Trophoblast cell (in vitro differentiated cells and primary cell): ENCODE results near the gene MAMDC2. TPM values are rescaled to one million over a fixed set of nuclear protein-coding genes. Genes with fewer than 3 reads are reported as not detected.
A peak's percentile ranks its signal among the peaks of the same experiment; 100 is the strongest.

Experiments
- DNase-seq, 2 donors: peaks; one replicate each; pipeline ENCODE4 v3.0.0-alpha.2; 2016
- H2AFZ ChIP-seq: 2 replicates; pipeline ENCODE4 v1.6.1; 2013; ENCODE audit warnings: low read length, moderate library complexity, mild to moderate bottlenecking; ENCODE audit not compliant: insufficient read depth, poor library complexity
- H2AK5ac ChIP-seq: 2 replicates; pipeline ENCODE4 v1.6.1; 2013; ENCODE audit warnings: mild to moderate bottlenecking, low read length
- H2BK120ac ChIP-seq: 2 replicates; pipeline ENCODE4 v1.6.1; 2013; ENCODE audit warnings: low read length, mild to moderate bottlenecking, moderate library complexity; ENCODE audit not compliant: insufficient read depth, poor library complexity
- H2BK12ac ChIP-seq: 2 replicates; pipeline ENCODE4 v1.6.1; 2013; ENCODE audit warnings: mild to moderate bottlenecking, low read length, moderate library complexity
- H2BK5ac ChIP-seq: 2 replicates; pipeline ENCODE4 v1.6.1; 2013; ENCODE audit warnings: low read length, low read depth, moderate library complexity, mild to moderate bottlenecking; ENCODE audit not compliant: poor library complexity
- H3K14ac ChIP-seq: 2 replicates; pipeline ENCODE4 v1.6.1; 2013; ENCODE audit warnings: mild to moderate bottlenecking, low read length
- H3K18ac ChIP-seq: 2 replicates; pipeline ENCODE4 v1.6.1; 2013; ENCODE audit warnings: mild to moderate bottlenecking, low read length
- H3K23ac ChIP-seq: 2 replicates; pipeline ENCODE4 v1.6.1; 2013; ENCODE audit warnings: low read length
- H3K27ac ChIP-seq: 2 replicates; pipeline ENCODE4 v1.5.1; 2013; ENCODE audit warnings: low read depth, mild to moderate bottlenecking, inconsistent platforms, low read length, moderate library complexity
- H3K27me3 ChIP-seq: 2 replicates; pipeline ENCODE4 v1.6.1; 2013; ENCODE audit warnings: inconsistent platforms, mild to moderate bottlenecking, low read length, moderate library complexity; ENCODE audit not compliant: insufficient read depth
- H3K36me3 ChIP-seq, 2 experiments: 1 replicate in 1 of 2; 2 replicates in 1 of 2; pipeline ENCODE4 v1.6.1; 2013; ENCODE audit warnings: low read length in 2 of 2, mild to moderate bottlenecking in 2 of 2, moderate library complexity in 1 of 2; ENCODE audit not compliant: insufficient read depth in 2 of 2, control insufficient read depth in 1 of 2
- H3K4ac ChIP-seq: 2 replicates; pipeline ENCODE4 v1.6.1; 2013; ENCODE audit warnings: low read depth, mild to moderate bottlenecking, low read length, moderate library complexity
- H3K4me1 ChIP-seq, 2 experiments: 1 replicate in 1 of 2; 2 replicates in 1 of 2; pipeline ENCODE4 v1.6.1; 2013; ENCODE audit warnings: low read length in 2 of 2, mild to moderate bottlenecking in 2 of 2, moderate library complexity in 1 of 2; ENCODE audit not compliant: insufficient read depth in 2 of 2, control insufficient read depth in 1 of 2
- H3K4me2 ChIP-seq: 2 replicates; pipeline ENCODE4 v1.6.1; 2013; ENCODE audit warnings: inconsistent platforms, mild to moderate bottlenecking, low read length, moderate library complexity
- H3K4me3 ChIP-seq: 2 replicates; pipeline ENCODE4 v1.5.1; 2013; ENCODE audit warnings: mild to moderate bottlenecking, low read depth, low read length, inconsistent platforms
- H3K79me1 ChIP-seq: one replicate; pipeline ENCODE4 v1.6.1; 2013; ENCODE audit warnings: low read length
- H3K79me2 ChIP-seq: 2 replicates; pipeline ENCODE4 v1.6.1; 2013; ENCODE audit warnings: low read length, mild to moderate bottlenecking; ENCODE audit not compliant: control insufficient read depth, insufficient read depth, poor library complexity
- H3K9ac ChIP-seq: 2 replicates; pipeline ENCODE4 v1.6.1; 2013; ENCODE audit warnings: mild to moderate bottlenecking, low read length
- H3K9me3 ChIP-seq: 2 replicates; pipeline ENCODE4 v1.6.1; 2013; ENCODE audit warnings: low read depth, mild to moderate bottlenecking, control low read depth, inconsistent platforms, low read length; ENCODE audit not compliant: insufficient read depth
- H4K12ac ChIP-seq: 2 replicates; pipeline ENCODE4 v1.6.1; 2013; ENCODE audit warnings: low read depth, mild to moderate bottlenecking, low read length, moderate library complexity
- H4K8ac ChIP-seq: 2 replicates; pipeline ENCODE4 v1.6.1; 2013; ENCODE audit warnings: low read depth, mild to moderate bottlenecking, low read length, moderate library complexity
- H4K91ac ChIP-seq: one replicate; pipeline ENCODE4 v1.6.1; 2013; ENCODE audit warnings: low read depth, mild to moderate bottlenecking, low read length, moderate library complexity
- WGBS: extraction: QIAGEN DNeasy Blood & Tissue Kit; methylation state at CpG from one replicate; pipeline ENCODE4 v1.1.7; 2013; ENCODE audit warnings: missing lambda C conversion rate; ENCODE audit not compliant: insufficient read length, insufficient coverage; ENCODE audit errors: extremely low coverage; 5-methylcytosine and 5-hydroxymethylcytosine counted together
- polyA plus RNA-seq: library from polyadenylated mRNA; stranded (reverse); fragments of 200-250 nt; gene quantifications from 2 replicates; pipeline ENCODE4 v1.2.3, GENCODE V29; 2013

MAMDC2 gene
- 5.6 and 6.8 TPM in 2 replicates for polyA plus RNA-seq

- Histone ChIP-seq H3K4me2 (peak within 1 kb of the TSS; percentile 76), H2AK5ac (no peak within 1 kb of the TSS)
- no CpG with 5 or more reads among the region's 55 CpGs for WGBS
These were observed at the start of gene MAMDC2 for GRCh38 chr9:70043689-70044489. TSS of gene MAMDC2 (plus strand) at chr9:70043848. CDS start at chr9:70044198, 350 bp downstream.

GRCh38 chr9:69995846-69996245 is 47.8 kb upstream of the MAMDC2 start:
- Histone ChIP-seq H3K14ac (no peak overlapping the region), H3K27ac (no peak overlapping the region), H3K79me2 (no peaks in the 10 kb centered on the region), H4K12ac (no peak overlapping the region), H3K36me3 (no peaks in the 10 kb centered on the region), H2BK12ac (no peak overlapping the region), H2AK5ac (no peak overlapping the region), H3K79me1 (no peaks in the 10 kb centered on the region), H3K9me3 (no peaks in the 10 kb centered on the region), H2BK5ac (no peak overlapping the region), H3K4ac (no peak overlapping the region), H2AFZ (no peak overlapping the region), H3K4me1 (no peaks in the 10 kb centered on the region), H3K4me2 (no peak overlapping the region), H2BK120ac (no peak overlapping the region), H4K91ac (no peak overlapping the region), H3K23ac (no peak overlapping the region), H3K9ac (no peak overlapping the region), H3K18ac (no peak overlapping the region), H4K8ac (no peak overlapping the region), H3K27me3 (no peaks in the 10 kb centered on the region), H3K4me3 (no peak overlapping the region)
- WGBS: 100% methylated on average over 1 of the region's 1 CpG
- DNase-seq: no peak

More at GRCh38 chr9:70043689-70044489, at the start of gene MAMDC2:
- H4K8ac ChIP-seq: no peak within 1 kb of the TSS
- no peak within 1 kb of the TSS for H3K14ac ChIP-seq
- H2BK5ac ChIP-seq: peak within 1 kb of the TSS; percentile 21
- peak within 1 kb of the TSS; percentile 17 for H2BK12ac ChIP-seq
- no peak within 1 kb of the TSS for H3K4ac ChIP-seq
- peak within 1 kb of the TSS; percentile 7 for H2AFZ ChIP-seq
- peak; percentile 20 to 37 for DNase-seq
- peak within 1 kb of the TSS; percentile 56 for H3K9ac ChIP-seq
- H4K12ac ChIP-seq: no peak within 1 kb of the TSS
- no peak within 1 kb of the TSS for H3K18ac ChIP-seq
- peaks cover 2% of the 10 kb centered on the region for H3K79me1 ChIP-seq
- no peaks in the 10 kb centered on the region for H3K36me3 ChIP-seq
- H3K79me2 ChIP-seq: no peaks in the 10 kb centered on the region
- peaks cover 9 to 24% of the 10 kb centered on the region in 2 experiments for H3K4me1 ChIP-seq
- H4K91ac ChIP-seq: no peak within 1 kb of the TSS
- no peak within 1 kb of the TSS for H2BK120ac ChIP-seq
- H3K27me3 ChIP-seq: no peaks in the 10 kb centered on the region
- no peak within 1 kb of the TSS for H3K27ac ChIP-seq
- no peak within 1 kb of the TSS for H3K23ac ChIP-seq
- peaks cover 2% of the 10 kb centered on the region for H3K9me3 ChIP-seq
- H3K4me3 ChIP-seq: peak within 1 kb of the TSS; percentile 64

GRCh38 chr9:69996967-69997366 is 46.7 kb upstream of the MAMDC2 start:
- Histone ChIP-seq H3K4ac (no peak overlapping the region), H2AK5ac (no peak overlapping the region), H2AFZ (no peak overlapping the region), H3K79me2 (no peaks in the 10 kb centered on the region), H3K36me3 (no peaks in the 10 kb centered on the region), H4K12ac (no peak overlapping the region), H3K18ac (no peak overlapping the region), H3K23ac (no peak overlapping the region), H3K9ac (no peak overlapping the region), H4K91ac (no peak overlapping the region), H3K27ac (no peak overlapping the region), H2BK120ac (no peak overlapping the region), H3K4me2 (no peak overlapping the region), H4K8ac (no peak overlapping the region), H3K4me1 (no peaks in the 10 kb centered on the region), H2BK5ac (no peak overlapping the region), H3K4me3 (no peak overlapping the region), H2BK12ac (no peak overlapping the region), H3K79me1 (no peaks in the 10 kb centered on the region), H3K9me3 (no peaks in the 10 kb centered on the region), H3K14ac (no peak overlapping the region), H3K27me3 (no peaks in the 10 kb centered on the region)
- no peak for DNase-seq
- no CpG with 5 or more reads among the region's 2 CpGs for WGBS

GRCh38 chr9:69997524-69997923 is 46.1 kb upstream of the MAMDC2 start:
- no peak overlapping the region for H3K18ac ChIP-seq
- no peak overlapping the region for H3K4ac ChIP-seq
- no peak overlapping the region for H2AFZ ChIP-seq
- no peak overlapping the region for H2BK12ac ChIP-seq
- no peak overlapping the region for H3K4me2 ChIP-seq
- no peak overlapping the region for H3K27ac ChIP-seq
- no peaks in the 10 kb centered on the region for H3K4me1 ChIP-seq
- no peaks in the 10 kb centered on the region for H3K27me3 ChIP-seq
- H2BK120ac ChIP-seq: no peak overlapping the region
- no peaks in the 10 kb centered on the region for H3K79me2 ChIP-seq
- WGBS: no CpG with 5 or more reads among the region's 2 CpGs
- H3K9me3 ChIP-seq: no peaks in the 10 kb centered on the region
- no peak overlapping the region for H4K91ac ChIP-seq
- H4K12ac ChIP-seq: no peak overlapping the region
- H2AK5ac ChIP-seq: no peak overlapping the region
- no peak overlapping the region for H3K23ac ChIP-seq
- H3K14ac ChIP-seq: no peak overlapping the region
- no peak for DNase-seq
- no peak overlapping the region for H4K8ac ChIP-seq
- no peaks in the 10 kb centered on the region for H3K36me3 ChIP-seq
- H3K9ac ChIP-seq: no peak overlapping the region
- H3K4me3 ChIP-seq: no peak overlapping the region
- no peak overlapping the region for H2BK5ac ChIP-seq
- H3K79me1 ChIP-seq: no peaks in the 10 kb centered on the region
